ENCODE results near the gene STIM1. TPM values are rescaled to one million over a fixed set of nuclear protein-coding genes. Genes with fewer than 3 reads are reported as not detected.

Gene STIM1
- total and polyA plus RNA-seq, 10 of the 15 experiments (the other 5 are each of a cell fraction or from before 2014, with no cell fraction given), result 8.6 to 57.7 (median 29.3) TPM

GRCh38 chr11:3909901-3910300 is 54.4 kb downstream of the STIM1 start (continued):
- TF ChIP-seq RELB (IDR thresholded peaks at IDR 0.05; ENCODE audit: low read depth), result no peak

GRCh38 chr11:3911908-3912505 is 56.5 kb downstream of the STIM1 start:
- POLR2A ChIA-PET, result interaction anchor here (0.6 to 1.1 kb wide), 3 partner anchors 9 to 231 kb away, joined by 3 to 5 read pairs (median 3); no protein-coding TSS in a partner anchor
- TF ChIP-seq CHD1 (IDR thresholded peaks at IDR 0.05; ENCODE audit: low read depth, low read length) (no peak), RAD51 (IDR thresholded peaks at IDR 0.05) (no peak), CREB1 (IDR thresholded peaks at IDR 0.05; ENCODE audit: low read depth) (no peak), BHLHE40 (IDR thresholded peaks at IDR 0.05; ENCODE audit: borderline replicate concordance in 1 of 2, low read depth in 2 of 2, low read length in 1 of 2) (no peak), SRF (IDR thresholded peaks at IDR 0.05; ENCODE audit: low read depth in 2 of 2, low read length in 2 of 2) (no peak), ATF7 (IDR thresholded peaks at IDR 0.05; ENCODE audit: low read depth) (no peak), RUNX3 (IDR thresholded peaks at IDR 0.05; ENCODE audit: low read length) (no peak), TAF1 (IDR thresholded peaks at IDR 0.05; ENCODE audit: borderline replicate concordance, low read depth, low read length) (no peak), BCL11A (IDR thresholded peaks at IDR 0.05; ENCODE audit: low read depth, low read length) (no peak), POLR2A (IDR thresholded peaks at IDR 0.05; ENCODE audit: low read depth, low read length) (no peak), BCLAF1 (IDR thresholded peaks at IDR 0.05) (no peak), PKNOX1 (IDR thresholded peaks at IDR 0.05) (no peak), PML (IDR thresholded peaks at IDR 0.05; ENCODE audit: low read length) (no peak)
- TF ChIP-seq, protein P1, sequence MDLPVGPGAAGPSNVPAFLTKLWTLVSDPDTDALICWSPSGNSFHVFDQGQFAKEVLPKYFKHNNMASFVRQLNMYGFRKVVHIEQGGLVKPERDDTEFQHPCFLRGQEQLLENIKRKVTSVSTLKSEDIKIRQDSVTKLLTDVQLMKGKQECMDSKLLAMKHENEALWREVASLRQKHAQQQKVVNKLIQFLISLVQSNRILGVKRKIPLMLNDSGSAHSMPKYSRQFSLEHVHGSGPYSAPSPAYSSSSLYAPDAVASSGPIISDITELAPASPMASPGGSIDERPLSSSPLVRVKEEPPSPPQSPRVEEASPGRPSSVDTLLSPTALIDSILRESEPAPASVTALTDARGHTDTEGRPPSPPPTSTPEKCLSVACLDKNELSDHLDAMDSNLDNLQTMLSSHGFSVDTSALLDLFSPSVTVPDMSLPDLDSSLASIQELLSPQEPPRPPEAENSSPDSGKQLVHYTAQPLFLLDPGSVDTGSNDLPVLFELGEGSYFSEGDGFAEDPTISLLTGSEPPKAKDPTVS (IDR thresholded peaks at IDR 0.05; ENCODE audit: low read depth, low read length), result no peak
- TF ChIP-seq, protein P2, sequence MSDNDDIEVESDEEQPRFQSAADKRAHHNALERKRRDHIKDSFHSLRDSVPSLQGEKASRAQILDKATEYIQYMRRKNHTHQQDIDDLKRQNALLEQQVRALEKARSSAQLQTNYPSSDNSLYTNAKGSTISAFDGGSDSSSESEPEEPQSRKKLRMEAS (IDR thresholded peaks at IDR 0.05; ENCODE audit: low read depth, low read length), result no peak

More at GRCh38 chr11:3911908-3912505, 56.5 kb downstream of the STIM1 start:
- H3K4me2 ChIP-seq (ENCODE audit: control insufficient read depth, insufficient read depth), result no peak overlapping the region
- in situ Hi-C loops (cut with MboI), result no loop called here
- intact Hi-C loops (cut with micrococcal nuclease; ENCODE audit: unreplicated experiment), result no loop called here
- no peaks in the 10 kb centered on the region for H4K20me1 ChIP-seq (ENCODE audit: control insufficient read depth, insufficient read depth)
- no peaks in the 10 kb centered on the region for H3K9me3 ChIP-seq (replicated peaks; ENCODE audit: control insufficient read depth, insufficient read depth, low read length)
- H3K27ac ChIP-seq (ENCODE audit: control insufficient read depth, insufficient read depth), result no peak overlapping the region
- 100% methylated on average over 3 of the region's 3 CpGs for WGBS (ENCODE audit: insufficient coverage, insufficient replicate concordance, low lambda C conversion rate, missing lambda C conversion rate)
- ChIA-PET SMC1A (ENCODE audit: uncharacterized antibody, unreplicated experiment) (interaction anchor here (0.6 to 1.2 kb wide), 4 partner anchors 12 to 160 kb away, joined by 3 to 5 read pairs (median 3); no protein-coding TSS in a partner anchor), CTCF (interaction anchor here (1.1 to 1.2 kb wide), 2 partner anchors 15 to 63 kb away, joined by 3 to 4 read pairs; no protein-coding TSS in a partner anchor), RAD21 (ENCODE audit: unreplicated experiment) (interaction anchor here (1.1 to 2.6 kb wide), 2 partner anchors 21 to 57 kb away, joined by 3 to 9 read pairs; partner anchors contain the start of gene STIM1)
- no peak overlapping the region for H3K9ac ChIP-seq (ENCODE audit: control insufficient read depth, insufficient read depth, low read length)
- no peaks in the 10 kb centered on the region for H3K27me3 ChIP-seq (replicated peaks in 1 of 2; ENCODE audit: control insufficient read depth in 2 of 2, insufficient read depth in 2 of 2, low read length in 1 of 2)
- no peak overlapping the region for H2AFZ ChIP-seq (ENCODE audit: control insufficient read depth, low read depth, low read length)
- H3K4me1 ChIP-seq (ENCODE audit: control insufficient read depth, insufficient read depth, low read length), result peaks cover 8% of the 10 kb centered on the region; the same call in 1 of the 2 replicates
- ATAC-seq (no peak), FAIRE-seq (no peak), DNase-seq (ENCODE audit: low read depth, low spot score) (no peak)
- H3K36me3 ChIP-seq (ENCODE audit: control insufficient read depth in 2 of 2, insufficient read depth in 2 of 2, low read length in 1 of 2), result no peaks in the 10 kb centered on the region; a peak in 1 of 4 replicates
- H3K79me2 ChIP-seq (ENCODE audit: control insufficient read depth, insufficient read depth, low read length), result peaks cover 22% of the 10 kb centered on the region
- no peak overlapping the region for H3K4me3 ChIP-seq
- BruUV-seq (replicated peaks), result no TSS peak

Data from GM12878 (cell line).